Upper lobe of left lung (tissue), 4 donors: ENCODE data around the gene C17orf100.

Source experiments
- CTCF ChIP-seq, 6 experiments: fragments of 450-650 bp in 4 of 6; fragments of 200-600 bp in 2 of 6; sonication (generic) in 2 of 6; IDR thresholded peaks; one replicate each; pipeline ENCODE4 v1.5.1; 2016 to 2019; ENCODE audit warnings: antibody characterized with exemption in 6 of 6
- EP300 ChIP-seq, 4 donors: sonication (generic); formaldehyde crosslinking; IDR thresholded peaks; one replicate each; pipeline ENCODE4 v1.5.1; 2017; ENCODE audit warnings: antibody characterized with exemption in 4 of 4, control low read depth in 2 of 4
- POLR2A ChIP-seq, 4 donors: fragments of 450-650 bp; IDR thresholded peaks; one replicate each; pipeline ENCODE4 v1.5.1; 2016 to 2017; ENCODE audit warnings: antibody characterized with exemption in 4 of 4, mild to moderate bottlenecking in 2 of 4
- POLR2AphosphoS5 ChIP-seq, 2 donors: sonication (generic); formaldehyde crosslinking; IDR thresholded peaks; one replicate each; pipeline ENCODE4 v1.5.1; 2017; ENCODE audit warnings: antibody characterized with exemption in 2 of 2

DNA sequence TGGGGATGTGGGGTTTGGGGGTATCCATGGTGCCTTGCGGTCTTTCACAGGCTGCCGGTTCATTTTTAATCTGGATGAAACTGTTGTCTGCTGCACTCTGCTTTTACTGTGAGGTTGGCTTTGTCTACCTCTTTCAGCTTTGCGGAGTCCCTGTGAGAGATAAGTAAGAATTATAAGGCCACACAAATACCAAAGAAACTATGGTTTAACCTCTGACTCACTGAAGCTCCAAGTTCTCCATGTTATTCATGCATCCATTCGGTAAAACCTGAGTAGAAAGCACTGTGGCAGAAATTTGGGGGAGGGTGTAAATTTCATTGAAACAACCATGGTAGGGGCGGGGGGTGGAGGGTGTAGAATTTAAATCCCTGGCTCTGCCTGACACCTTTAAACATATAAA, 41.6 kb upstream of the C17orf100 start:
- no peak for TF ChIP-seq CTCF (IDR thresholded peaks at IDR 0.05)
- no peak for TF ChIP-seq POLR2A (IDR thresholded peaks at IDR 0.05)
- TF ChIP-seq EP300 (IDR thresholded peaks at IDR 0.05), result no peak
- no peak for TF ChIP-seq POLR2AphosphoS5 (IDR thresholded peaks at IDR 0.05)
